BLaER1 (cell line): ENCODE data around the gene RMND5B.
A peak's percentile ranks its signal among the peaks of the same experiment; 100 is the strongest.

ENCODE experiments used
- H3K27ac ChIP-seq: shearing (Covaris generic); formaldehyde crosslinking; 2 replicates; pipeline ENCODE4 v1.8.1; 2022
- H3K27me3 ChIP-seq: shearing (Covaris generic); formaldehyde crosslinking; 2 replicates; pipeline ENCODE4 v1.8.1; 2022
- H3K36me3 ChIP-seq: shearing (Covaris generic); formaldehyde crosslinking; 2 replicates; pipeline ENCODE4 v1.8.1; 2022
- H3K4me1 ChIP-seq: shearing (Covaris generic); formaldehyde crosslinking; 2 replicates; pipeline ENCODE4 v1.8.1; 2022
- H3K4me2 ChIP-seq: shearing (Covaris generic); formaldehyde crosslinking; 2 replicates; pipeline ENCODE4 v1.8.1; 2022
- H3K4me3 ChIP-seq: shearing (Covaris generic); formaldehyde crosslinking; 2 replicates; pipeline ENCODE4 v1.8.1; 2022
- H3K9ac ChIP-seq: shearing (Covaris generic); formaldehyde crosslinking; 2 replicates; pipeline ENCODE4 v1.8.1; 2022
- H3K9me3 ChIP-seq: shearing (Covaris generic); formaldehyde crosslinking; 2 replicates; pipeline ENCODE4 v1.8.1; 2022
- H4K20me1 ChIP-seq: shearing (Covaris generic); formaldehyde crosslinking; 2 replicates; pipeline ENCODE4 v1.8.1; 2022
- Cebpa-rat ChIP-seq: shearing (Covaris generic); IDR thresholded peaks from 2 replicates; pipeline ENCODE4 v1.8.1; 2022

The RMND5B gene

GRCh38 chr5:178160176-178160575, 29.4 kb downstream of the RMND5B start:
- Histone ChIP-seq H3K9me3 (no peaks in the 10 kb centered on the region), H3K36me3 (no peaks in the 10 kb centered on the region), H4K20me1 (no peaks in the 10 kb centered on the region), H3K4me1 (peaks cover 33% of the 10 kb centered on the region), H3K27ac (peak overlapping the region; percentile 35; the same call in 1 of the 2 replicates), H3K4me3 (no peak overlapping the region), H3K27me3 (no peaks in the 10 kb centered on the region), H3K4me2 (peak overlapping the region; percentile 44), H3K9ac (no peak overlapping the region)
- TF ChIP-seq Cebpa-rat = no peak

DNA sequence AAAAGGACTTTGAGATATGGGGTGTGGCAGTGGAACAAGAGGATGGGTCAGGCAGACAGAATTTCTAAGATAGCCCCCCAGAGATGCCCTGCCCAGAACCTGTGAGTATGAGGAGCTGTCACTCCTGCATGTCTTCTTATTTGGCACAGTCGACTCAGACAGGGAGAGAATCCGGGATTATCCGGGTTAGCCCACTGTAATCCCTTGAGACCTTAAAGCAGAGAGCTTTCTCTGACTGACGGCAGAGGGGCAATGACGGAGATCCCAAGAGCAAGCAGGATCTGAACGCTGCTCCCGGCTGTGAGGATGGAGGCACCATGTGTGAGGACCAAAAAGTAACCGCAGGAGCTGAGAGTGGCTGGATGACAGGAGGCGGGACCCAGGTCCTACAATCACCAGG, 31.7 kb downstream of the RMND5B start:
- no peaks in the 10 kb centered on the region for H3K9me3 ChIP-seq
- no peaks in the 10 kb centered on the region for H4K20me1 ChIP-seq
- H3K27me3 ChIP-seq = no peaks in the 10 kb centered on the region
- H3K9ac ChIP-seq = no peak overlapping the region
- H3K4me2 ChIP-seq = no peak overlapping the region
- H3K4me1 ChIP-seq = peaks cover 26% of the 10 kb centered on the region
- H3K36me3 ChIP-seq = no peaks in the 10 kb centered on the region
- TF ChIP-seq Cebpa-rat = no peak
- H3K27ac ChIP-seq = no peak overlapping the region
- H3K4me3 ChIP-seq = no peak overlapping the region

DNA sequence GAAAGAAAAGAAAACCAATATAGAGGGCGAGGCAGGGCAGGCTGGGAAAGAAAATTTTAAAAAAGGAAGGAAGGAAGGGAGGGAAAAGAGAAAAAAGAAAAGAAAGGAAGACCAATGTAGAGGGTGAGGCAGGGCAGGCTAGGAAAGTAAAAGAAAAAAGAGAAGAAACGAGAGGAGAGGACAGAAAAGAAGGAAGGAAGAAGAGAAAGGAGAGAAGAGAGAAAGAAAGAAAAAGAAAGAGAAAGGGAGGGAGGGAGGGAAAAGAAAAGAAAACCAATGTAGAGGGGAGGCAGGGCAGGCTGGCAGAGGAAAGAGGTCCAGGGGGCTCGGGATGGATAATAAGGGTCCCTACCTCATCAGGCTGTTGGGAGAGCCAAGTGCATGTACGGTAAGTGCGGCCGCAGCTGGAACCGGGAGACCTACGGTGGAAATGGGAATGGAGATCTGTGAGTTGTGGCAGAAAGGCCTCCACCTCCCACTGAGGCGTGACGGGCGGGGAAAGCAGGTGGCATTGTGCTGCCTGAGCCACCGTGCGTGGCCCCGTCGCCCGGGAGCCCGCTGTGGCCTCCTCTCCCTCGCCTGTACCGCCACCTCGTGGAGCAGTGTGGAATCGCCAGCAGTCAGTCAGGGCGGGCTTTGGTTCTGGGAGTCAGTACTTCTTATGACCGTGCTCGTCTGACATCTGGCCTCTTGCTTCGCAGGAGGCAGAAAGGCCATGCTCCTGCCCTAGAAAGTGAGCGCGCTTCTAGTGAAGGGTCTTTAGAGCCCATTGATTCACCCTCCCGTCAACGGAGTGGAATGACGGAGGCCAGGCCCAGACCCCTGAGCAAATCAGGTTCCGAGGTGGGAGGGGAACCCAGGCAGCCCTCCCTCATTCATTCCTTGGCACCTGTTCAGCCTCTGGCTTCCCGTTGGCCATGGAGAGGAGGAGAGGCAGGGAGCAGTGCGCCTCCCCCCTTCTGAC, 33.2 kb downstream of the RMND5B start:
- Histone ChIP-seq H3K4me2 (peak overlapping the region; percentile 71), H4K20me1 (no peaks in the 10 kb centered on the region), H3K4me3 (peak overlapping the region; percentile 10; the same call in 1 of the 2 replicates), H3K4me1 (peaks cover 31% of the 10 kb centered on the region), H3K36me3 (no peaks in the 10 kb centered on the region), H3K27me3 (no peaks in the 10 kb centered on the region), H3K9me3 (no peaks in the 10 kb centered on the region), H3K9ac (0 out of 2 replicates have a peak overlapping the region, but pooled peaks have one; percentile 23), H3K27ac (no peak overlapping the region)
- no peak for TF ChIP-seq Cebpa-rat

GRCh38 chr5:178165581-178165980, 34.8 kb downstream of the RMND5B start:
- H3K27ac ChIP-seq = no peak overlapping the region
- H3K4me3 ChIP-seq = no peak overlapping the region
- no peaks in the 10 kb centered on the region for H3K27me3 ChIP-seq
- no peaks in the 10 kb centered on the region for H3K9me3 ChIP-seq
- no peaks in the 10 kb centered on the region for H4K20me1 ChIP-seq
- H3K36me3 ChIP-seq = no peaks in the 10 kb centered on the region
- H3K4me1 ChIP-seq = peaks cover 21% of the 10 kb centered on the region
- no peak overlapping the region for H3K4me2 ChIP-seq
- TF ChIP-seq Cebpa-rat = no peak
- no peak overlapping the region for H3K9ac ChIP-seq

GRCh38 chr5:178170455-178170854, 39.6 kb downstream of the RMND5B start:
- Histone ChIP-seq H3K4me2 (no peak overlapping the region), H3K4me3 (no peak overlapping the region), H3K4me1 (peaks cover 4% of the 10 kb centered on the region; the same call in 1 of the 2 replicates), H3K27me3 (no peaks in the 10 kb centered on the region), H3K9ac (no peak overlapping the region), H3K36me3 (no peaks in the 10 kb centered on the region), H3K9me3 (no peaks in the 10 kb centered on the region), H3K27ac (no peak overlapping the region), H4K20me1 (no peaks in the 10 kb centered on the region)
- TF ChIP-seq Cebpa-rat = no peak

- TF ChIP-seq Cebpa-rat = no peak
Observed at GRCh38 chr5:178174456-178174855, 43.6 kb downstream of the RMND5B start.

DNA sequence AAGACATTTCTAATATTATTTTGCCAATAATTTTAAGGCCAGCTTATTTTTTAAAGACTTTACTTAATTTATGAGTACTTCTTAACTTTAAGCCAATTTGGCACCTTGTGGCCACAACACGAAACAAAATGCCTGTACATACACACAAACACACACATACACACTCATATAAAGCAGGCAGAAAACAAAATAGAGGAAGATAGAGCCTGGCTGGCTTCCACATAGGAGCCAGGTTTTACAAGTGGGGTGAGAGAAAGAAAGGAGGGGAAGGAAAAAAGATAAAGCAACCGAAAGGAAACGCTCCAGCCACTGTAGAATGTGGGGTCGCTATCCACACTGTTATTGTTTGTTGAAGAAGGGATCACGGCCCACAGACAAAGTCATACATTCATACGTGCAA, 46.0 kb downstream of the RMND5B start:
- H3K9ac ChIP-seq = no peak overlapping the region
- H3K4me2 ChIP-seq = no peak overlapping the region
- H3K4me3 ChIP-seq = no peak overlapping the region
- H3K27ac ChIP-seq = no peak overlapping the region
- no peaks in the 10 kb centered on the region for H3K9me3 ChIP-seq
- H3K27me3 ChIP-seq = no peaks in the 10 kb centered on the region
- no peak for TF ChIP-seq Cebpa-rat
- no peaks in the 10 kb centered on the region for H4K20me1 ChIP-seq
- H3K4me1 ChIP-seq = no peaks in the 10 kb centered on the region
- H3K36me3 ChIP-seq = no peaks in the 10 kb centered on the region

More at GRCh38 chr5:178174456-178174855, 43.6 kb downstream of the RMND5B start:
- no peak overlapping the region for H3K27ac ChIP-seq
- H3K9ac ChIP-seq = no peak overlapping the region
- H4K20me1 ChIP-seq = no peaks in the 10 kb centered on the region
- H3K4me2 ChIP-seq = no peak overlapping the region
- H3K27me3 ChIP-seq = no peaks in the 10 kb centered on the region
- no peaks in the 10 kb centered on the region for H3K9me3 ChIP-seq
- H3K4me3 ChIP-seq = no peak overlapping the region
- H3K4me1 ChIP-seq = no peaks in the 10 kb centered on the region
- H3K36me3 ChIP-seq = no peaks in the 10 kb centered on the region

- Histone ChIP-seq H3K27ac (no peak overlapping the region), H3K9ac (no peak overlapping the region)
- TF ChIP-seq Cebpa-rat = no peak
Observed at GRCh38 chr5:178177569-178177968, 46.8 kb downstream of the RMND5B start.

DNA sequence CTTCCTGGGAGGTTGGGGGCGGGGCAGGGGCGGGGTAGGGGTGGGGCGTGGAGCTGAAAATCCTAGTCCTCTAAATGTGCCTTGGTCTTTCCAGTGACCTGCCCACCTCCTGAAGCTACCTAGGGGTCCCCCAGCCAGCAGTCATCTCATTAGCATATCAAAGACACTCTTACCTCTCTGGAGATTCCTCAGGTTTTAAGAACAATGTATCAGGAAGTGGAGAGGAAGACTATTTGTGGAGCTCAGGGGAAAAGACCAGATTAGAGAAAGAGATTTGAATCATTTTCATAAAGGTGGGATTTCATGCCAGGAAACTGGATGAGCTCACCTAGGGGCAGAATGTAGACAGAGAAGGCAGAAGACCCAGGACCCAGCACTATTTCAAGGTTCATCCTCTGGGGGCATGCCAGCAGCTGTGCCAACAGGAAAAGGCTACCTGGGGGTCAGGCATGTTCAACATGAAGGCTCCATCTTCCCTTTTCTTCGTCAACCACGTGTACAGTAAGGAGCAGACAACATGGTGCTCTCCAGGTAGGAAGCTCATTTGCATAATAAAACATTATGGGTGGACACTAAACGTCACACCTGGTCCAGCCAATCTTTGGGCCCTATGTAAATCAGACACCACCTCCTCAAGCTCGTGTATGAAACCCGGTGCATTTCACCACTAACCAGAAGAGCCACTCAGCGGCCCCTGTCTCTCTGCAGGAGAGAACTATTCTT, 49.5 kb downstream of the RMND5B start:
- TF ChIP-seq Cebpa-rat = no peak

More at GRCh38 chr5:178177569-178177968, 46.8 kb downstream of the RMND5B start:
- no peaks in the 10 kb centered on the region for H4K20me1 ChIP-seq
- no peaks in the 10 kb centered on the region for H3K9me3 ChIP-seq
- no peak overlapping the region for H3K4me2 ChIP-seq
- no peaks in the 10 kb centered on the region for H3K27me3 ChIP-seq
- H3K36me3 ChIP-seq = no peaks in the 10 kb centered on the region
- H3K4me3 ChIP-seq = no peak overlapping the region
- peaks cover 7% of the 10 kb centered on the region for H3K4me1 ChIP-seq

More for the DNA sequence above, 49.5 kb downstream of the RMND5B start:
- Histone ChIP-seq H3K27ac (no peak overlapping the region), H3K9ac (no peak overlapping the region), H3K9me3 (no peaks in the 10 kb centered on the region), H3K27me3 (no peaks in the 10 kb centered on the region), H4K20me1 (no peaks in the 10 kb centered on the region), H3K36me3 (no peaks in the 10 kb centered on the region), H3K4me2 (no peak overlapping the region), H3K4me3 (no peak overlapping the region), H3K4me1 (peaks cover 8% of the 10 kb centered on the region)
